Stimulated activated CD8-positive, alpha-beta memory T cell treated with anti-CD3 and anti-CD28 coated beads, Interleukin-4, amount 100 ng/mL, for 1 hour (primary cell): ENCODE results near the gene CACNA2D3.

Experiments used
- DNase-seq, 2 donors: peaks; one replicate each; pipeline ENCODE4 v3.0.0-alpha.2; 2020; ENCODE audit warnings: low read depth in 2 of 2, low spot score in 1 of 2

CACNA2D3 gene

GRCh38 chr3:54213907-54214306 lies 91.6 kb downstream of the CACNA2D3 start:
- DNase-seq: no peak

GRCh38 chr3:54214845-54215244 lies 92.5 kb downstream of the CACNA2D3 start:
- no peak for DNase-seq

- no peak for DNase-seq
Observed at GRCh38 chr3:54215521-54215920, 93.2 kb downstream of the CACNA2D3 start.

GRCh38 chr3:54217828-54218227 lies 95.5 kb downstream of the CACNA2D3 start:
- DNase-seq: no peak

GRCh38 chr3:54222316-54222715 lies 100.0 kb downstream of the CACNA2D3 start:
- DNase-seq: no peak

GRCh38 chr3:54223063-54223462 lies 100.7 kb downstream of the CACNA2D3 start:
- DNase-seq: no peak

GRCh38 chr3:54225841-54226528 lies 103.6 kb downstream of the CACNA2D3 start:
- no peak for DNase-seq

- DNase-seq: no peak
Observed at GRCh38 chr3:54228806-54229205, 106.5 kb downstream of the CACNA2D3 start.

GRCh38 chr3:54232618-54233017 lies 110.3 kb downstream of the CACNA2D3 start:
- no peak for DNase-seq

- DNase-seq: no peak
Observed at GRCh38 chr3:54235998-54236397, 113.6 kb downstream of the CACNA2D3 start.

- no peak for DNase-seq
Observed at GRCh38 chr3:54237109-54237508, 114.8 kb downstream of the CACNA2D3 start.

GRCh38 chr3:54237788-54238502 lies 115.6 kb downstream of the CACNA2D3 start:
- DNase-seq: no peak

GRCh38 chr3:54240309-54240708 lies 118.0 kb downstream of the CACNA2D3 start:
- no peak for DNase-seq

- no peak for DNase-seq
Observed at GRCh38 chr3:54243056-54243931, 120.9 kb downstream of the CACNA2D3 start.

GRCh38 chr3:54243960-54244682 lies 121.8 kb downstream of the CACNA2D3 start:
- DNase-seq: no peak

GRCh38 chr3:54251705-54252104 lies 129.4 kb downstream of the CACNA2D3 start:
- DNase-seq: no peak

- DNase-seq: no peak
Observed at GRCh38 chr3:54257125-54257720, 134.9 kb downstream of the CACNA2D3 start.

GRCh38 chr3:54259636-54260035 lies 137.3 kb downstream of the CACNA2D3 start:
- no peak for DNase-seq

- DNase-seq: no peak
Observed at GRCh38 chr3:54261141-54261540, 138.8 kb downstream of the CACNA2D3 start.

- no peak for DNase-seq
Observed at GRCh38 chr3:54262541-54262940, 140.2 kb downstream of the CACNA2D3 start.

- DNase-seq: no peak
Observed at GRCh38 chr3:54262946-54263345, 140.6 kb downstream of the CACNA2D3 start.
